HG02884 (cell line): ENCODE results near the gene MORN1.

Experiments
- ATAC-seq: cut with Tn5 transposase; IDR thresholded peaks from one replicate; pipeline ENCODE4 v1.9.1; 2021; ENCODE audit warnings: mild to moderate bottlenecking, moderate library complexity; ENCODE audit not compliant: unreplicated experiment

Gene MORN1

DNA sequence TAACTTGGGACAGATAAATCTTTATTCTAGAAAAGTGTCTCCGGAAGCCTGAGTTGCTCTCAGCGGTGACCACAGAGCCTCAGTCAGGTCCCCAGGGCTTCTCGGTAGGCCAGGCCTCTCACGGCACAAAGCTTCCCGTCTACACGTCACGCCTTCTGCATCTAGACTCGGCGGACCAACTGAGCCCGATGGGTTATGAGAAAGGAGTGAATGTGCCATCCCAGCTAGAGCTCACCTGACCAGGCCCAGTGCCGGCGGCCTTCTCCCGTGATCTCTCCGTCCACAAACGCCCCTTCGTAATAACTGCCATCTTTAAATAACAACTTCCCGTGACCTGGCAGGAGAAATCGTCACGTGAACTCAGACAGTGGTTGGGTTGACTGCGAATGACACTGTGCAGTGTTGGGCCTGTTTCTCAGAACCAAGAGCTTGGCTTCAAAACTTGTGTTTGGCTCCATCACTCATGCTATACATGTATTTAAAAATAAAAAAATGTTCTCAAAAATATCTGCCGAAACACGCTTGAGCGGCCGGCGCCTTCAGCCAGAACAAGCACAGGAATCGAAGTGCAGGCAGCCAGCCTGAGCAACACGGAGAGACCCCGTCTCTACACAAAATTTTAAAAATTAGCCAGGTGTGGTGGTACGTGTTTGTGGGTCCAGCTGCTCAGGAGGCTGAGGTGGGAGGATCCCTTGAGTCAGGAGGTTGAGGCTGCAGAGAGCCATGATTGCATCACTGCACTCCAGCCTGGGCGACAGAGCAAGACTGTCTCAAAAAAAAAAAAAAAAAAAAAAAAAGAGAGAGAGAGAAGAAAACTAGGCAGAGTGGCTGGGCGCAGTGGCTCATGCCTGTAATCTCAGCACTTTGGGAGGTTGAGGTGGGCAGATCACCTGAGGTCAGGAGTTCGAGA is 3.1 kb downstream of the MORN1 start:
- no peak for ATAC-seq

DNA sequence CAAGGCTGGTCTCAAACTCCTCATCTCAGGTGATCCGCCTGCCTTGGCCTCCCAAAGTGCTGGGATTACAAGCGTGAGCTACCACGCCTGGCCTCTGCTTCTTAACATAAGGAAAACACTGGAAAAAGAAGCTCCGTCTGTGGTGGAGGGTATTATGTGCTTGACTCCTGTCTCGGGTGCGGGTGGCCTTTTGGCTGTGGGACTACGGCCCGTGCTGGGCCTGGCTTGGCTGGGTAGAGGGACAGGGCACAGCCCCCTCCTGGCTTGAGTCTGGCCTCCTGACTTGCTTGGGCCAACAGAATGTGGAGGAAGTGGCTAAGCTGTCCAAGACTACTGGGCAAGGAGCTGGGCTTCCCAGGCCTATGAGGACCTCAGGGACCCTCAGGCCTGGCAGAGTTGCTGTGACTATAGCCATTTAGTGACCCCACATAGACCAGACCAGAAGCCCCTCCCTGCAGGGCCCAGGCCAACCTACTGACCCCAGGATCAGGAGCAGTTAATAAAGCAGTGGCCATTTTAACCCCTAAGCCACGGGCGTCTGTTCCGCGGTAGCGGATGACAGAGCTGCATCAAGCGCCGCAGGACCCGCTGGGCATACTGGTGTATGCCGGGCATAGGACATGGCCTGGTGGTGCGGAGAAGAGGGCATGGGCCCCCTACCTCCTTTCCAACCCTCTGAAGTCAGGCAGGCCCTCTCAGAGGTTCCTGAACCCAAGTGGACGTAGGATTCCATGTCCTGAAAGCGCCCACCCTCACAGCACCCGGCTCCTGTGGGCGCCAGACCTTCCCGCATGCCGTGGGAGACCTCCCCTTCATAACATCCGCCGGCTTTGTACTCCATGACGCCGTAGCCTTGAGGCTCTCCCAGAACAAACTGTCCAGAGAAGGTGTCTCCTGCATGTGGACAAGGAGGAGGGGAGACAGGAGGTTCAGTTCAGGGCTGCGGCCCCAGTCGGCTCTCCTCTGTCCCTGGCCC is 4.4 kb downstream of the MORN1 start:
- no peak for ATAC-seq

DNA sequence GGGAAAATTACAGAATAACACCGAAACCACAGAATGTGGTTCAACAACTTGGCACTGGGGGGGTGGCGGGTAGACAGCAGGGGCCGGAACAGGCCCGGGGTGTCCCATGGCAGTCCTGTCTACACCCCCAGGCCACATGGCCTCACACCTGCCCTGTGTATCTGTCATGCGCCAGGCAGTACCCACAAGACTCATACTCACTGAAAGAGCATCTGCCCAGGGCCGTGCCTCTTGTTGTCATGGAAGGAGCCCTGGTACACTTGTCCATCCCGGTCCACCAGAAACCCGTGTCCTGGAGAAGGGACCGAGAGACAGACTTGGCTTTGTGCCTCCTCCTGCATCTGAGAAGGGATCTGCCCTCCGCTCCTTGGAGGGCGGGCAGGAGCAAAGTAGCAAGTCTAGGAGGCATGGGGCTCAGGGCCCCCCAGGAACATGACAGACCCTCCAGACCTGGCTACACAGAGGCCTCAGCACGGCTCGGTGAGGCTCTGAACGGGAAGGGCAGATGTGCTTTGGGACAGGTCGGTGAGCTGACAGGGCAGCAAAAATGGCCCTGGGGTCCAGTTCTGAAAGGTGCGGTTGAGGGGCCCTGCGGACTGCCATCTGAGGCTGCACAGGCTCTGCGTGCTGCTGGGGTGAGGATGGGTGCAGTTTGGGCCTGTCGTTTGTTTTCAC is 5.6 kb downstream of the MORN1 start:
- no peak for ATAC-seq

DNA sequence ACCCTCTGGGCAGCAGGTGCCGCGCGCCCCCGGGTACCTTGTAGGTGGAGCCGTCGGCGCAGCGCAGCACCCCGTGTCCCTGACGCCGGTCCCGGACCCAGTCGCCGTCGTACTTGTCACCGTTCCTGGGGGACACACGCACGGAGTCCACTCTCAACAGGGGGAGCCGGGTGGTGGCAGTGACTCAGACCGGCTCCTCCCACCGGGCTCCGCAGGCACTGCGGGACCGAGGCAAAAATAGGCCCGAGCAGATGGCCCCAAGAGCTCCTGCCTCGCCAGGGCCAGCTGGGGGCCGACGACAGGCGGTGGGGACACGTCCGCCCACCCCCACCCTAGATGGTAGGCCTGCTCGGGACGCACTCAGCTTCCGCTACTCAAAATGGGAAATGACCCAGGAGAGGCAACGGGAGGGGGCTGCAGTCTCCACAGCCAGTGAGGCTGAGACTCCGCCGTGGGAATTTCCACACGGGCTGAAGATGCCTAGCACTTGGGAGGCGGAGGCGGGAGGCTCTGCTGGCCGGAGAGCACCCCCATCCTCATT is 6.3 kb downstream of the MORN1 start:
- no peak for ATAC-seq

DNA sequence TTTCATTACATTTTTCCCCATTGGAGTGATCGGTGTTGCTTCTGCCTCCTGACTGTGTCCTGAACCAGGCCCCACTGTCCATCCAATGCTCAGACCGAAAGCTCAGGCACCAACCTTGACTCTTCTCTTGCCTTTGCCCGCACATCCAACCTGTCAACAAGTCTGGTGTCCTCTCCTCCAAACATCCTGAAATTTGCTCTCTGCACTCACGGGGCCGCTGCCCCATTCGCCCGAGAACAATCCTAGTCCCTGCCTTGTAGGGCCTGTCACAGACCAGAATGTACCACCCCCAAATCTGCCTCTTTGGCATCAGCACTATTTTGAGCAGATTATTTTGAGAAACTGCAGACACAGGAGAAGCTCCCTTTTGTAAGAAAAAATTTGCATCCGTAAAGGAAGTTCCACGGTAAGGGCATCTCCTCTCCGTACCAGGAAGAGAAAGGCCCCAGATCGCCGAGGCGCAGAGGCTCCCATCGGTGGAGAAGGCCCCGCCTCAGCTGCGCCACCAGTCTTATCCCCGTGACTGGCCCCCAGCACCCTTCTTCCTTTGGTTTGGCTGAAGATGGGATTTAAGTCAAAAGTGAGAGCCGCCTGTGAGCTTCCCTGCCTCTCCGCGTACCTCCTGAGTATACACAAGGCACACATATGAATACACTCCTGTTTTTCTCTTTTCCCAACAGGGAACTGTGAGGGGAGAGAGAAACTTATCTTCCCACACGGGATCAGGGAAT is 7.1 kb downstream of the MORN1 start:
- no peak for ATAC-seq

DNA sequence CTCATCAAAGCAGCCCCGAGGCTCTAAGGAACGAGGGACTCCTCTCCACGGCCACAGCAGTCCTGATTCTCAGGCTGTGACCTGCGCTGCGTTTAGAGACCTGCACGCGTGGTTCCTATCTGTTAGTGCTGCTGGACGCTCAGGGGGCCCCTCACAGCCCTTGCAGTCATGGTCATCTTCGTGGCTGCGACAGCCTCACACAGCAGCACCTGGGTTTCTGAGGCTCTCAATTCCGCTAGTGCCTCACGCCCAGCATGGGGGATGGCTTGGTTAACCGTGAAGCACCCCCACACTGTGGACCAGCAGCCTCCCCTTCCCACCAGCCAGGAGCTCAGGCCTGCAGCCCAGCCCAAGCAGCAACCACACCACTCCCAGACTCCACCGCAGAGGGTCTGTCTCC is 7.8 kb downstream of the MORN1 start:
- no peak for ATAC-seq

DNA sequence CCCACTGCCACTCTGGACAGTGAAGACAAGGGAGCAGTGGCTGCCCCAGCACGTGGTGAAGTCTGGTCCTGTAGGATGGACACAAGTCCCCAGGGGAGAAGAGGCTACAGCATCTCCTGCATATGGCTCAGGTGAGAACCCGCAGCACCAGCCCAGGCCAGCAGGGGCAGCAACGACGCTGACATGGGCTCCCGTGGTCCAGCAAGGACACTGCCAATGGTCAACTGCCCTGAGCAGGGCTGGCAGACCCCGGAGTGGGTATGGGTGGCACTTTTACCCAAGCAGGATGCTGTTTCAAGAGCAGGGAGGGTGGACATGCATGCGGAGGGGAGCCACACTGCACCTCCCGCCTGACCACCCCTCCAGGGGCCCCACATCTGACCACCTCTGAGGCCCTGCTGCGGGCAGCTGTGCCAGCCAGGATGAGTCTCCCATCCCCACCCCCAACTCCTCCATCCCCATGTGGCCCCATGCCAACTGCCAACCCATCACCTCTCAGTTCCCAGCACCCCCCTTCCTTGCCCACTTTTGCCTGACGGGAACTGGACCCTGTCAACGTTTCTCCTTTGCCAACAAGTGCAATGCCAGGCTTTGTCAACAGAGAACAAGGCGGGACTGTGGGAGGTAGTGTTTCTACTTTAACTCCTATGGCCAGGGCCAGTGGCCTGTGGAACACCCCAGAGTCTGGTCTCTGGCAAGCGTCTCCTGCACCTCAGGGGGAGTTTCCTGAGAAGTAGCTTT is 8.6 kb downstream of the MORN1 start:
- no peak for ATAC-seq

DNA sequence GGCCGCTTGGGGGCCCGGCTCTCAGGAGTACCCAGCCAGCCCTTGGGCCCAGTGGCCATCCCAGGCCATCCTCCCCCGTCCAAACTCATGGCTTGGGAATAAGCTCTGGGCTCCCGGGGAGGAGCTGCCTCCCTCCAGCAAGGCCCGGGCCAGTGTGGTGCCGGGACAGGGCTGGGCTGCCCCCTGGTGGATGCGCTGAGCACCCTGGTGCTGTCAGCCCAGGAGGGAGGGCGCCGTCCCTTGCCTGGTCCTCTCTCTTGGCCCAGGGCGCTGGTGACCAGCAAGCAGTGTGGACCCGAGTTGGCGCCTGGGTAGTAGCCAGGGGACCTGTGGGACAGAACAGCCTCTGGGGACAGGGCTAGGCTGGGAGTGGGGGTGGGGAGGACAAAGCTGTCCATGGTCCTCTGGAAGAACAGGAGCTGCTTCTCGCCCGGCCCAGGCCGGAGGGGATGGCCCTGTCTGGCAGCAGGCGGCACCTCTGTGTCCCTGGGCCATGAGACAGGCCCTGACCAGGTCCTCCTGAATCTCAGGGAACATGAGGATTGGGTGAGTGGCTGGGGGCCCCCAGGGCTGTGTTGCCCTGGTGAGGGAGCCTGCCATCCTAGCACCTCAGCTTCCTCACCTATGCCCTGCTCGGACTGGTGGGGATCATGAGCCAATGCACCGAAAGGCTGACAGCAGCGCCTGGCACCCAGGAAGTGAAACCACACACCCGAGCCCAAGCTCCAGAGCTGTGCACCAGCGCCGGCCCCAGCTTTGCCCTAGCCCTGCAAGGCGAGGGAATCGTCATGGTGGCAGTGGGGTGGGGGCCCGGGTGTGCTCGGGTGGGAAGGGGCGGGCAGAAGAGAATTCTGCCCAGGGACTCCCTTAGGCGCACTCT is 9.4 kb downstream of the MORN1 start:
- peak; percentile 57 for ATAC-seq

DNA sequence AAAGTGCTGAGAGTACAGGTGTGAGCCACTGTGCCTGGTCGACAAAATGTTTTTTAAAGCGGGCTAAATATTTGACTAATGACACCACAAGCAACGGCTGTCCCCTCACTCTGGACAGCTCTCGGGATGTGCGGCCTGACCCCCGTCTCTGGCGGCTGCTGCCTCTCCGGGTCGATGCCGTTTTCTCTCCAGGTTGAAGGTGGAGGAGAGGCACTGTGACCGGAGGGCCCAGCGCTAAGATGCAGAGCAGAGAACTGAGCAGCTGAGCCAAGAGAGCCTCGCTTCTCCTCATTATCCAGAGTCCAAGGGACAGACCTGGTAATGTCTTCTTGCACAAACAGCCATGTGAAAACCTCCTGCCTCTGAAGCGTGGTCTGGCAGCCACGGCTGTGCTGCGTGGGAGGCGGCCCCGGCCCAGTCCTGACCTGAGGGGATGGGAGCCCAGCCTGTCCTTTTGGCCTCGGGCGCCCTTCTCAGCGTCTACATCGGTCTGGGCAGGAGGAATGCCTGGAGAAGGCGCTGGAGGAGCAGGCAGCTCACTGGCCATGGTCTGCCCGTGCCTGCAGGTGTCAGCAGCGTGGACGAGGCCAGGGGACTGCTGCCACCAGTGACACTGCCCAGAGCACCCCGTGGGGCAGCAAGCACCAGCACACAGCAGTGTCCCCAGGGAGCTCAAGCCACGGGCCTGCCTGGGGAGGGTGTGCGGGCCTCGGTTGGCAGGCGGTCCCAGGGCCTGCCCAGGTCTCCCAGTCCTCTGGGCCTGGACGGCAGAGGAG is 10.3 kb downstream of the MORN1 start:
- no peak for ATAC-seq

DNA sequence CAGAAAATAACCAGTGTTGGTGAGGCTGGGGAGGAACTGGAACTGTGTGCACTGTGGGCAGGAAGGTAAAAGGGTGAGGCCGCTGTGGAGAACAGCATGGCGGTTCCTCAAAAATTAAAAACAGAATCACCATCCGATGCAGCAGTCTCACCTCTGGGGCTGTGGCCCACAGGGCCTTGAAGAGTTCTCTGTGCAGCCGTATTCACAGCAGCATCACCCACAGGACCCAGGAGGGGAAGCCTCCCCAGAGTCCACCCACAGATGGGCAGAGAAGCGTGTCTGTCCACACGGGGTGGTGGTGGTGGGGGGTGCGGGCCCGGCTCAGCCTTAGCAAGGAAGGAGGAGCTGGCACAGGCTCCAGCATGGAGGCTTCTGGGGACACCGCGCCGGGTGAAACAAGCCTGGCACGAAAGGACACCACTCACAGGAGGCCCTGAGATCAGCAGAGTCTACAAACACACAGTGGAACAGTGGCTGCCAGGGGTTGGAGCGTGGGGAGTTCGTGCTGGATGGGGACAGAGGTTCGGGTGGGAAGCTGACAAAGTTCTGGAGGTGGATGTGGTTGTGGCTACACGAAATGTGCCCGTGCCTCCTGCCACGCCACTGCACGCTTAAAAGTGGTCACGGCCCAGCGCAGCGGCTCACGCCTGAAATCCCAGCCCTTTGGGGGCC is 11.5 kb downstream of the MORN1 start:
- no peak for ATAC-seq

DNA sequence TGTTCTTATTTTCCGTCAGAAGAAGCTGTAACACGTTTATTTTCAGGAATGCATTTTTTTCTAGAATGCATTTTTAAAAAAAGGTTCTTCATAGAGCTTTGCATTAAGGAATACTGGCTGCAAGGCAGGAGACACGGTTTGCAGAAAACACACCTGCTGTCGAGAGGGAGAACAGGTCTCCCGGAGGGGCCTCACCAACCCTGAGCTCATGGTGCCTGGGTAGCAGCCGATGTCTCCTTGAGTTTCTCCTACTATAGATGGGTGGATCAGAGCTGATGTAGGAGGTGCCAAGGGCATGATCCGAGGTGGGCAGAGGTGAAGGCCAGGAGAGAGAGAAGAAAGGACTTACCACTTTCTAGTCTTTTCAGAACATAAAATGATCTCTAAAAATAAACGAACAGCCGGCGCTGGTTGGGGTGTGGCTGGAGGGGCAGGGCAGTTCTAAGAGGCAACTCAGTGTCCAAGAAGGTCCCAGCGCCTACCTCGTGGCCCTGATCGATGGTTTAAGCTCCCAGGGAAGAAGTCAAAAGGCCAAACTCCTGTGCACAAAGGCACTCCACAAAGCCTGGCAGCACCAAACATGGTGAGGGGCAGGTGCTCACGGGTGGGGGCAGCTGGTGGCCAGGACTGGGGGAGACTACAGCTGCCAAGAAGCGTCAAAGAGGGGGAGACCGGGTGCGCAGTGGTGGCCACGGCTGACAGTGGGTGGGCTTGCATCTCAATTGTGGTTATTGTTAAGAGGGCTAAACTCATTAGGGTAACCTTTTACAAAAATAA is 12.2 kb downstream of the MORN1 start:
- no peak for ATAC-seq

DNA sequence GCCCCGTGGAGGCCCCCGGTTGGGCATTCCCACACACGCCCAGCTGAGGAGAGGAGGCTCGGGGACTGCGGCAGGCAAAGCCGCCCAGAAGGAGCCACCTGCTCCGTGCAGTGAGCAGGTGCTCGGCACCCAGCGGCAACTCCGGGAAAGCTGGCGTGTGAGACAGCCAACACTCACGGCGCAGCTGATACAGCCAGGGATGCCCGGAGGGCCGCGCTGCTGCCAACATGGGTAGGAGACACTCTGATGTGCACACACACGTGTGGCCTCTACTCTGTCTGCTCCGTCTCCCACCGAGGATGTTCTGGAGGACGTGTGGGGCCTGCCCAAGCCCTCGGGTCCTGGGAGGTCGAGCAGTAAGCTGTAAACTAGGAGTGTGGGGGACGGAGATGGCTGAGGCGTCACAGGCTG is 12.9 kb downstream of the MORN1 start:
- no peak for ATAC-seq

DNA sequence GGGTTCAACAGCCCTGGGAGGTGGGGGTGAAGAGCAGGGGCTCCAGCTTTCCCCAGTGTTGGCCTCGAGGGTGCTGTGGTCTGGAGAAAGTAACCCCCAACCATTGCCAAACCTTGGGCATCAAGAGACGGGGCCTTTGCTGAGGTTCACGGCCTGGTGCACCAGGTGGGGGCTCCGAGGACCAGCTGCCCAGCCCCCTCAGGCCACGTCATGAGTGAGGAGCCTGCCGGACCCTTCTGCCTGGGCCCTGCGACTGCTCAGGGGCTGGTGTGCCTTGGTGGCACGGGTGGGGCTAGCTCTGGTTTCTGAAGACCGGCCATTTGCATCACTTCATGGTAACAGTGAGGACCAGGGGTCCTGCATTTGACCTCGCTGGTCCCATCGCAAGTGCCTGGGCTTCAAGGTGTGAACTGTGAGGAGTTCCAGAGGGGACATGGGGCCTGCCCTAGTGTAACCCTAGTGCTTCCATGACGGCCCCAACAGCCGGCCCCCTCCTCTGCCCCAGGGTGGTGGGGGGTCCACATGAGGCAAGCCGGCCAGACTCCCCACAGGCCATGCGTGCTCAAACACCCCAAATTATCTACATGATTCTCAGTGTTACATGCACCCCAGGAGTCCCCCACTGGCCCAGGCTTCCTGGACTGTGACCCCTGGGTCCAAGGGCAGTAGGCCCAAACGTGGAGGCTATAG is 13.5 kb downstream of the MORN1 start:
- ATAC-seq: no peak

DNA sequence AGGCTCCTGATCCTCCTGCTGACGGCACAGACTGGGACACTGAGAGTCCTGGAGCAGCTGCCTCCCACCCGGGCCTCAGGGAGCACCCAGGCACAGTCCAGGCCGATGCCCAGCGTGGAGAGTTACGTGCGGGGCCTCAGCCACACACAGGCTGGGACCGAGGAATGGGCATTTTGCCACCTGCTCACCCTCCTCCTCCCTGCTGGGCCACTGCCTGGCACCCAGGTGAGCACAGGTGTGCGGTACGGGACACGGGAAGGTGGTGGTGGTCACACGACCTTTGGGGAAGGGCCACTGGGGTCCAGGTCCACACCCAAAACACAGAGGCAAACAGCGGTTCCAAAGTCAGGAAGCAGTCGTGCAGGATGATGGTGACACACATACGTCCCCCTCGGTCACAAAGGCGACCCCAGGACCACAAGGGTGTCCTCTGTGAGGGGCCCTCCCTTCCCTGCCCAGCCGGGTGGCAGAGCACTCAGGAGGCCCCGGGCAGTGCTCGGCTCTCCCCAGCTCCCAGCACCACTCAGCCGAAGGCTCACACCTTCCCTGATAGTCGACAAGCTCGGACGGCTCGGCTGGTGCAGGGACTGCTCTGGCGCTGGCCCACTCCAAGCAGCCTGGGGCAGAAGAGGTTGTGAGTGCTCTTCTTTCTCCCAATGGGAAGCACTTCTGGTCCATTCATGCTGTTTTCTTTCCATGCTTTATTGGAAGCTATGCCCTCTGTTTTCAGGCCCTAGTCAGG is 14.3 kb downstream of the MORN1 start:
- ATAC-seq: no peak

DNA sequence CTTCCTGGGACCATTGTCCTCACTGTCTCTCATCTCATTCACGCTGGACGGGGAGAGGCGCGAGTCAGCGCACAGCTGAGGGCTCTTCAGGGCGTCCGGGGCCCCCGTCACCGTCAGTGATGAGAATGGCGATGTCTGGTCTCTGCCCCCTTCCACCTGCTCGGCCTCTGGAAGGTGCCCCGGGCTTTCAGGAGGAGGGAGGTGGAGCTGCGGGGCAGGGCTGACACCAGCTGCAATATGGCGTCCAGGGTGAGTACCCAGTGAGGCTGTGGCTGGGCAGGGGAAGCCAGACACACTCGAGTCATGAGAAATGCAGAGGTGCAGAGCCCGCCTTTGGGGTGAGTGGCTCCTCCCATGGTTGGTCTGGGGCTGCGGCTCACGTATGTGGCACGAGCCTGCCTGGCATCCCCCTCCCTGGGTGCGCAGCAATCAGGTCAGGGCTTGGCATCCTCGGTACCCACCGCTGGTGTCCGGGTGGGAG is 15.1 kb downstream of the MORN1 start:
- ATAC-seq: no peak
